Uterus (tissue), 4 donors: ENCODE data around the gene DOC2B. TPM values are rescaled to one million over a fixed set of nuclear protein-coding genes. Genes with fewer than 3 reads are reported as not detected.

Experiments
- DNase-seq, 2 donors: peaks; one replicate each; pipeline ENCODE4 v3.0.0-alpha.2; 2019 to 2020
- H3K27ac ChIP-seq, 2 donors: fragments of 200-600 bp; sonication (generic); 1 replicate in 1 of 2; 2 replicates in 1 of 2; pipeline ENCODE4 v1.5.1; 2016 to 2018
- H3K27me3 ChIP-seq, 2 donors: fragments of 200-600 bp; sonication (generic); one replicate each; pipeline ENCODE4 v1.5.1; 2018 to 2019; ENCODE audit warnings: control low read depth in 1 of 2
- H3K36me3 ChIP-seq, 2 donors: fragments of 200-600 bp; sonication (generic); one replicate each; pipeline ENCODE4 v1.5.1; 2019; ENCODE audit warnings: control low read depth in 1 of 2
- H3K4me1 ChIP-seq, 2 donors: fragments of 200-600 bp; sonication (generic); one replicate each; pipeline ENCODE4 v1.5.1; 2018 to 2019; ENCODE audit warnings: control low read depth in 1 of 2
- H3K4me3 ChIP-seq, 2 donors: fragments of 200-600 bp; sonication (generic); 1 replicate in 1 of 2; 2 replicates in 1 of 2; pipeline ENCODE4 v1.5.1; 2018 to 2019; ENCODE audit warnings: mild to moderate bottlenecking in 1 of 2
- H3K9me3 ChIP-seq, 2 donors: fragments of 200-600 bp; sonication (generic); one replicate each; pipeline ENCODE4 v1.5.1; 2019; ENCODE audit warnings: control low read depth in 1 of 2
- CTCF ChIP-seq, 4 experiments: fragments of 200-600 bp in 2 of 4; fragments of 450-650 bp in 2 of 4; sonication (generic) in 2 of 4; IDR thresholded peaks; one replicate each; pipeline ENCODE4 v1.5.1; 2016 to 2019; ENCODE audit warnings: antibody characterized with exemption in 4 of 4, mild to moderate bottlenecking in 2 of 4, moderate library complexity in 1 of 4
- POLR2A ChIP-seq, 2 donors: fragments of 450-650 bp; IDR thresholded peaks; one replicate each; pipeline ENCODE4 v1.6.1; 2016; ENCODE audit warnings: antibody characterized with exemption in 2 of 2, mild to moderate bottlenecking in 1 of 2, moderate library complexity in 1 of 2
- intact Hi-C: fragments of 100-400 bp; cut with DNase I; formaldehyde crosslinking; loops from one replicate; pipeline ENCODE4 v1.15.1; 2023; ENCODE audit warnings: low total_unique reads
- total RNA-seq, 4 donors: library from RNA; depleted of rRNA in 3 of 4; stranded (reverse); fragments of >200 nt in 3 of 4; gene quantifications; one replicate each; pipeline versions ENCODE4 v1.1.0 to v1.2.4, GENCODE V29; 2014 to 2023
- donor health status: DM: yes; HTN: yes; CAD: no.

The DOC2B gene
- total RNA-seq, 4 donors from 2014 or later, result 3.8 to 45.3 (median 7.1) TPM

GRCh38 chr17:194828-195602, 13.6 kb upstream of the DOC2B start:
- intact Hi-C loops, result no loop called here
- no peak for DNase-seq
- no peaks in the 10 kb centered on the region for H3K4me1 ChIP-seq
- TF ChIP-seq POLR2A (IDR thresholded peaks at IDR 0.05) (no peak), CTCF (IDR thresholded peaks at IDR 0.05) (no peak)
- H3K27me3 ChIP-seq, result no peaks in the 10 kb centered on the region
- H3K9me3 ChIP-seq, result no peaks in the 10 kb centered on the region
- H3K4me3 ChIP-seq, result no peak overlapping the region
- no peak overlapping the region for H3K27ac ChIP-seq
- H3K36me3 ChIP-seq, result no peaks in the 10 kb centered on the region

- H3K9me3 ChIP-seq, result no peaks in the 10 kb centered on the region
- no peaks in the 10 kb centered on the region for H3K4me1 ChIP-seq
- H3K27ac ChIP-seq, result no peak overlapping the region
- H3K36me3 ChIP-seq, result no peaks in the 10 kb centered on the region
- TF ChIP-seq POLR2A (IDR thresholded peaks at IDR 0.05), result no peak
- TF ChIP-seq CTCF (IDR thresholded peaks at IDR 0.05), result no peak
- no peak overlapping the region for H3K4me3 ChIP-seq
- no peak for DNase-seq
- H3K27me3 ChIP-seq, result no peaks in the 10 kb centered on the region
- intact Hi-C loops, result no loop called here
These were observed 12.7 kb upstream of the DOC2B start for GRCh38 chr17:193841-194806.

- H3K36me3 ChIP-seq, result no peaks in the 10 kb centered on the region
- H3K27me3 ChIP-seq, result no peaks in the 10 kb centered on the region
- intact Hi-C loops, result no loop called here
- TF ChIP-seq CTCF (IDR thresholded peaks at IDR 0.05), result no peak
- TF ChIP-seq POLR2A (IDR thresholded peaks at IDR 0.05), result no peak
- no peak overlapping the region for H3K4me3 ChIP-seq
- no peaks in the 10 kb centered on the region for H3K9me3 ChIP-seq
- H3K27ac ChIP-seq, result no peak overlapping the region
- DNase-seq, result no peak
- H3K4me1 ChIP-seq, result no peaks in the 10 kb centered on the region
These were observed 12.0 kb upstream of the DOC2B start for GRCh38 chr17:193426-193810.

GRCh38 chr17:192666-193425, 11.4 kb upstream of the DOC2B start:
- intact Hi-C loops, result no loop called here
- no peaks in the 10 kb centered on the region for H3K27me3 ChIP-seq
- no peak for DNase-seq
- TF ChIP-seq CTCF (IDR thresholded peaks at IDR 0.05) (no peak), POLR2A (IDR thresholded peaks at IDR 0.05) (no peak)
- H3K4me1 ChIP-seq, result no peaks in the 10 kb centered on the region
- H3K36me3 ChIP-seq, result no peaks in the 10 kb centered on the region
- no peaks in the 10 kb centered on the region for H3K9me3 ChIP-seq
- H3K27ac ChIP-seq, result no peak overlapping the region
- no peak overlapping the region for H3K4me3 ChIP-seq
